GM19372 (cell line): ENCODE results near the gene EEF1AKMT1.

Source experiments
- ATAC-seq: cut with Tn5 transposase; IDR thresholded peaks from one replicate; pipeline ENCODE4 v1.9.1; 2021; ENCODE audit warnings: mild to moderate bottlenecking, low read depth, moderate library complexity; ENCODE audit not compliant: unreplicated experiment

The EEF1AKMT1 gene

DNA sequence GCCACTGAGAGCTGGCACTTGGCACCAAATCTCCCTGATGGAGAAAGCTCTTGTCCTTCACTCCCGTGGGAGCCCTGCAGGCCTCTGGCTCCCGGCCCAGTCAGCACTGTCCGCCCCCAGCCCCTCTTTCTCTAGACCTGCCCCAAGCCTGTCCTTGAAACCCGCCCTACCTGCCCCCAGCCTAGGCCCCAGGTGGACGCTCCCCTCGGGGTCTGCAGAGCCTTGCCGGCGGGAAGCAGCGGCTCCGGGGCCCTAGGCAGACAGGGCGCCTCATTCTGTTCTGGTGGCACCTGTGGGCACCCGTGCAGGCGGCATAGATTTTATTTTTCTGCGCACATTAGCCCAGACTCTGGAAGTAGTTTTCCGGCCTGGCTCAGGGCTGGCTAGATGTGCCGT lies 52.7 kb downstream of the EEF1AKMT1 start:
- ATAC-seq = no peak

DNA sequence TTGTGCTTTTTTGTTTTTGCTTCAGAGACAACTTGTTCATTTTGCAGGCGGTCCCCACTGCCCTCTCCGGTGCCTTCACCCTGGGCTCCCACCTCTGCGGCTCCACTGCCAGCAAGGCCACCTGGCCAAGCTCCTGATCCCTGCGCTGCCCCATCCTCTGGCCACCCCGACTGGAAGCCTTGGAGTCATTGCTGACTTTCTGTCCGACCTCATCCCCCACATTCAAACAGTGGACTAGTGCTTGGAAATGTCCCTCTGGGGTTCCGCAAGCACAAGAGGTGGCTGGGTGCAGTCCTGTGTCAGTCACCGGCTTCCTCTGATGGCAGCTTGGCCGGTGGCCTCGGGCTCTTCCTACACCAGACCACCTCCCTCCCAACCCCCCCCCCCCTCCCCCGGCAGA lies 53.3 kb downstream of the EEF1AKMT1 start:
- ATAC-seq = no peak

DNA sequence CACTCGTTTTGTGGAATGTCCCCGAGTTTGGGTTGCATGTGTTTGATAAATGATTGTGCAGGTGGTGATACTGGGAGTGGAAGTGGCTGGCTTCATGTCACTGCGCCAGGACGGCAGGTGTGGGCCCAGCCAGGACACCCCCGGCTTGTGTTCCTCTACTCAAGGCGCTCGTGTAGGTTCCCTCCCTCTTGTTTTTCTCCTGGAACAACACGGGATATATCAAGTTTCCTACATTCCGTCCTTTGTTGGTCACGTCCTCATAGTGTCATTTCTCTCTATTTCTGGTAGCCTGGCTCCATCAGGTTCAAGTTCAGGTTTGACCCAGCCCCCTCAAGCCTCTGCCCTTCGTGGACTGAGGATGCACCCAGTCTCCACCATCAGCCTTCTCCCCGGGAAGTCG lies 54.0 kb downstream of the EEF1AKMT1 start:
- ATAC-seq = no peak

- no peak for ATAC-seq
Observed at GRCh38 chr13:20718958-20719566, 54.7 kb downstream of the EEF1AKMT1 start.

- no peak for ATAC-seq
Observed at GRCh38 chr13:20717581-20718542, 55.9 kb downstream of the EEF1AKMT1 start.

- no peak for ATAC-seq
Observed at GRCh38 chr13:20716951-20717350, 56.8 kb downstream of the EEF1AKMT1 start.

DNA sequence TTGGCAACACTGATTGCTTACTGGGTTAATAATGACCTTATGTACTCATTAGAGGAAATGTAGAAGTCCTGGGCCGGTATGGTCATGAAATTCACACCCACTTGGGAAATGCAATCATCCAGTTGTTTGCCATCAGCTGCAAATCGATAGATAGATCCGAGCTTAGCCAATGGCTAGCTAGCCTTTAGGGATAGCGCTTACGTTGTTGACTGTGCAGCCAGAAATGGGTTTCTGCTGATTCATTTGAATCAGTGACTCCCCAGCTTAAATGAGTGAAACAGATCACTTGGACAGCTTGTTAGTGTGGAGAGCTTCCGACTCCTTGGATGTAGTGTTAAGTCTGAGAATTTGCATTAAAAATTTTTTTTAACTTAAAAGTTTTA lies 58.4 kb downstream of the EEF1AKMT1 start:
- no peak for ATAC-seq

DNA sequence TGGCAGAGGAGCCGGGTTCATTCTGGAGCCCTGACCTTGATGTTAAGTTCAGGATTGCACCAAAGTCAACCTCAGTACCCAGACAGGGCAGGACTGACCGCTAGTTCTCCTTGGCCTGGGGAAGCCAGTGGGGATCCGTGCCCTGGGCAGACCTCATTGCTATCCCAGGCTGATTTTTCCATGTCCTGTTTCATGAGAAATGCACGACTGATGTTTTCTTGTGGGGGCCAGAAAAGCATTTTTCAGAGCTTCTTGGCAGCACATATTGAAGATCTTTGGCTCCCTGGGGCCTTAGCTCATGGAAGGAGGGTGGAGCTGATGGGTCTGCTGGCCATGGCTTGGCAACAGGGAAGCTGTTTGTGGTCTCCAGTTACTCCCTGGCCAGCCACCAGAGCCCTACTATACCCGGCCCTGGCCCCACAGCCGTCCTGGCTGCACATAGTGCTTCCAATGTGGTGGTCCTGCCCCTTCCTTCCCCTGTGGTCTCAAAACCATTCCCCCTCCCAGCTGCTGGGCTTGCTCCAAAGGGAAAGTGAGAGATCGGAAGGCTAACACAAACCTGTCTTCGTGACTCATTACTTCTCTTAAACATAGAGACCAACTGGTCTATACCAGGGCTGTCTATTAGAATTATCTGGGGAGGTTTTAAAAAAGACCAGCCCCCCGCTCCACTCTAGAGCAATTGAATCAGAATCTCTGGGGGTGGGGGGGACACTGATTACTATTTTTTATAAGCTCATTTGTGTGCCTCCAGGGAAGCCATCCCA lies 59.0 kb downstream of the EEF1AKMT1 start:
- no peak for ATAC-seq

DNA sequence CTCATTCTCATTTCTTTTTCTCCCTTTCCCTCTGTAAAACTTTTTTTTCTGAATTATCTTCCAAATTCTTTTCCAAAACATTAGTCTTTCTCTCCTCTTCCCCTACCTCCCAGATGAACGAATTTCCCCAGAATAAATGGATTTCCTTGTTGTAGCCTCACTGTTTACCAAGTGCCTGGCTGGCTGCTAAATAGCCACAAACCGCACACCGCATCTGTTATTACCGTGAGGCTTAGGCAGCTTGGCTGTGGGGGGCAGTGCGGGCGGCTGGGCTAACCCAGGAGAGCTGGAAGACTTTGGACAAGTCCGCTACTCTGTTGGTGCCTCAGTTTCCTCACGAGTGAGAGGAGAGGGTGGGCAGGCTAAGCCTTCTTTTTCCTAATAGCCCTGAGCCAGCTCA lies 59.6 kb downstream of the EEF1AKMT1 start:
- ATAC-seq = no peak

GRCh38 chr13:20713751-20714150 lies 60.0 kb downstream of the EEF1AKMT1 start:
- ATAC-seq = no peak

- no peak for ATAC-seq
Observed at GRCh38 chr13:20713014-20713376, 60.8 kb downstream of the EEF1AKMT1 start.

DNA sequence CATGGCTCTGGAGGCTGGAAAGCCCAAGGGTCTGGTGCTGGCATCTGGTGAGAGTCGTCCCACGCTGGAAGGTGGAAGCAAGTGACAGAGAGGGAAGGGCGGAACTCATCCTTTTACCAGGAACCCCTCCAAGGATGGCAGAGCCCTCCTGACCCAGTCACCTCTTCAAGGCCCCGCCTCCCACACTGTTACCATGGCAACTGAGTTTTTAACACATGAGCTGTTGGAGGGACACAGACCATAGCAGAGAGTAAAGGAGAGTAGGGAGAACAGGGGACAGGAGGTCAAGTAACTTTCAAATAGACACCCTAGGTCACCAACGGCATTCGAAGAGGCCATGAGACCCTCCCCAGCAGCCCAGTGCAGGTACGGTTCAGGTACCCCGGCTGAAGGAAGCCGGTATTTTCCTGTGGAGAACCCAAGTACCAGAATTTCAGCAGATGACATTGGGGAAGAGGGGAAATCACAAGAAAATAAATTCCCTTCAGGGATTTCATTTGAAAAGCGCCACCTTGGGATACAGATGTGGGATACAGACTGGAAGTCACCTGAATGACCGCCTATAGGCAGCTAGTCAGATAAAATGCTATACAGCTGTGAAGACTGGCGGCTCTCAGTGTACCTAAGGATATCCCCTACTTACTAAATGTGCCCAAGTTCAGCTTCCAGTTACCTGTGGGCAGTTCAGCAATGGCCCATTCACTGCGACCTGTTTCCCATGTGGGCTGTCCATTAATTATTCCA lies 62.3 kb downstream of the EEF1AKMT1 start:
- no peak for ATAC-seq

GRCh38 chr13:20709782-20710181 lies 64.0 kb downstream of the EEF1AKMT1 start:
- ATAC-seq = no peak

- no peak for ATAC-seq
Observed at GRCh38 chr13:20709369-20709768, 64.4 kb downstream of the EEF1AKMT1 start.

- ATAC-seq = no peak
Observed at GRCh38 chr13:20708216-20708615, 65.5 kb downstream of the EEF1AKMT1 start.

- ATAC-seq = no peak
Observed at GRCh38 chr13:20706661-20707060, 67.1 kb downstream of the EEF1AKMT1 start.

DNA sequence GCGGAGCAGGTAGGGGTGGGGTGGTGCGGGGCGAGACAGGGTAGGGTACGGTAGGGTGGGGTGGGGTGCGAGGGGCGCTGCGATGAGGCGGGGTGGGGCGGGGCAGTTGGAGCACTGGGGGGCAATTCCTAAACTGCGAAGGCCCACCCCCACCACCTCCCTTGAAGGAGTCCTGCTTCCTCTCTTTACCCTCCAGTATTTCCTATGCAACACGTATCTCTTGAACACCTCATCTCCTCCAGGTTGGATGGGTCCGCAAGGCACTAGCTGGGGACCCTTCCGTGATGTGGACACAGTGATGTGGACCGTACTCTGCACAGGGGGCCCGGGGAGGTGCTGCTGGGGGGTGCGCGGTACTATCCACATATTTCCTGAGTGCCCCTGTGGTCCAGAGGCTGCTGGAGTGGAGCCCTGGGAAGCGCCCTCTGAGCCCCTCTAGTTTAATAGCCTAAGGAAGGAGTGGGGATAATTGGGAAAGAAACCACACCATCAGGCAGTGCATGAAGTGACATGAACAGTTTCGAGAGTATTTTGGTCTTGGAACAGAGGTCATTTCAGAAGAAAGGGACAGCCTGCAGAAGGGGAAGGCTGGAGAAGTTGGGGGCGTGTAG lies 69.2 kb downstream of the EEF1AKMT1 start:
- ATAC-seq = no peak

GRCh38 chr13:20703780-20704458 lies 69.8 kb downstream of the EEF1AKMT1 start:
- peak; percentile 93 for ATAC-seq

- peak; percentile 33 for ATAC-seq
Observed at GRCh38 chr13:20702915-20703779, 70.6 kb downstream of the EEF1AKMT1 start, which contains the start of gene IL17D. IL17D (plus strand) TSS chr13:20703699; CDS start chr13:20704002, 303 bp downstream.
